Heart right ventricle (tissue), 16 donors: ENCODE data around the gene PTCRA. TPM values are rescaled to one million over a fixed set of nuclear protein-coding genes. Genes with fewer than 3 reads are reported as not detected.
"Not testable (repeated sequence)": the region's sequence is repeated elsewhere in the genome, so short reads cannot be mapped to it uniquely, and the experiment has no call there.

Experiments used
- ATAC-seq, 8 donors: fragments of 200-7000 bp; cut with Tn5 transposase; one replicate each; pipeline ENCODE4 v1.9.1; 2020; ENCODE audit warnings: mild to moderate bottlenecking in 8 of 8, moderate library complexity in 8 of 8, moderate number of reproducible peaks in 1 of 8
- DNase-seq, 2 donors: peaks; one replicate each; pipeline ENCODE4 v3.0.0-alpha.2; 2020
- H3K27ac ChIP-seq, 10 donors: fragments of 200-600 bp; sonication (generic) in 2 of 10; one replicate each; pipeline versions ENCODE4 v1.5.0 to v1.8.0; 2020 to 2022; ENCODE audit warnings: mild to moderate bottlenecking in 3 of 10
- H3K27me3 ChIP-seq, 7 donors: fragments of 200-600 bp; one replicate each; pipeline ENCODE4 v1.8.0; 2021 to 2022; ENCODE audit warnings: mild to moderate bottlenecking in 2 of 7
- H3K36me3 ChIP-seq, 9 donors: fragments of 200-600 bp; sonication (generic) in 1 of 9; one replicate each; pipeline versions ENCODE4 v1.5.0 to v1.8.0; 2020 to 2022; ENCODE audit warnings: mild to moderate bottlenecking in 2 of 9
- H3K4me1 ChIP-seq, 9 donors: fragments of 200-600 bp; sonication (generic) in 1 of 9; one replicate each; pipeline versions ENCODE4 v1.5.0 to v1.8.0; 2020 to 2022; ENCODE audit warnings: mild to moderate bottlenecking in 4 of 9
- H3K4me3 ChIP-seq, 10 donors: fragments of 200-600 bp; sonication (generic) in 2 of 10; one replicate each; pipeline versions ENCODE4 v1.5.0 to v1.8.0; 2020 to 2022; ENCODE audit warnings: mild to moderate bottlenecking in 7 of 10, moderate library complexity in 2 of 10
- H3K9me3 ChIP-seq, 11 donors: fragments of 200-600 bp in 10 of 11; sonication (generic) in 2 of 11; one replicate each; pipeline versions ENCODE4 v1.5.0 to v1.8.0; 2013 to 2022; ENCODE audit warnings: mild to moderate bottlenecking in 2 of 11, control low read depth in 1 of 11, moderate library complexity in 1 of 11
- CTCF ChIP-seq, 9 donors: fragments of 200-600 bp; sonication (generic) in 2 of 9; IDR thresholded peaks; one replicate each; pipeline versions ENCODE4 v1.5.0 to v1.8.0; 2021 to 2022; ENCODE audit warnings: antibody characterized with exemption in 9 of 9, mild to moderate bottlenecking in 5 of 9, moderate library complexity in 1 of 9
- WGBS, 2 donors: extraction: QIAGEN DNeasy Blood & Tissue Kit; methylation state at CpG; one replicate each; pipeline ENCODE4 v1.1.7; 2013; ENCODE audit warnings: inconsistent platforms in 1 of 2; 5-methylcytosine and 5-hydroxymethylcytosine counted together
- intact Hi-C, 10 donors: fragments of 100-400 bp; cut with DNase I; formaldehyde crosslinking; loops; one replicate each; pipeline versions ENCODE4 v1.11.1 to v1.14.2; 2022
- polyA plus RNA-seq, 2 donors: library from polyadenylated mRNA; stranded (reverse); fragments of 200-250 nt; gene quantifications; one replicate each; pipeline ENCODE4 v1.2.3, GENCODE V29; 2013
- total RNA-seq, 10 donors: library from RNA; stranded (reverse); fragmentation: NEBNext Ultra II Directional in 3 of 10; extraction: Animal tissue kit (Norgen Biotek cat#: 25700) in 3 of 10; gene quantifications; one replicate each; pipeline versions ENCODE4 v1.2.1 to v1.2.4, GENCODE V29; 2021 to 2023
- donor health status: Arrhythmogenic right ventricular cardiomyopathy.
- donor health status: ischemic (EF 13 %, LVEDD 7.1; RV severe dilation, severe dysfunction).
- donor health status: healthy with polysubstance abuse.
- donor health status: DM: no; HTN: yes; CAD: no.
- donor health status: DM: no; HTN: no; CAD: no.
- donor health status: ischemic (EF 25% LVEDD 6.9; RV normal size, moderate dysfunction).
- donor health status: ischemic (EF 25% LVEDD 5.7; RV mildly dilated, moderate dysfunction).
- donor health status: healthy.
- donor health status: DM: yes; HTN: yes; CAD: no.
- donor health status: Ischemic cardiomyopathy.
- donor health status: ischemic (EF 35%, LVEDD 5.7; RV mildly dilated, moderate dysfunction).
- donor health status: nonischemic (EF 11% LVEDD 7.7; RV severe dilation, severe dysfunction).
- donor health status: DM: yes; HTN: yes; CAD: no.
- donor health status: PGD.
- donor health status: ischemic (EF 29% LVEDD 5.4; RV normal size, mild dysfunction).
- donor health status: nonischemic (EF 23%, LVEDD 6.1; RV moderate dilation, normal function).

PTCRA gene
- total and polyA plus RNA-seq, 12 donors: 0.09 TPM; not detected in 11

- no peaks in the 10 kb centered on the region for H3K36me3 ChIP-seq
- WGBS, 2 donors: 70 to 75% methylated on average over 10 of the region's 10 CpGs
- DNase-seq: no peak
- intact Hi-C loops: loop anchor here in 2 of 10 donors (5.0 kb wide), 1 partner anchor 234 kb away; no protein-coding TSS in a partner anchor
- no peak for TF ChIP-seq CTCF (IDR thresholded peaks at IDR 0.05)
- peaks cover 0 to 31% (median 9%) of the 10 kb centered on the region in 9 donors for H3K4me1 ChIP-seq
- H3K4me3 ChIP-seq: no peak overlapping the region
- H3K27me3 ChIP-seq: no peaks in the 10 kb centered on the region
- H3K9me3 ChIP-seq: no peaks in the 10 kb centered on the region
- no peak overlapping the region for H3K27ac ChIP-seq
- no peak for ATAC-seq
Measured at GRCh38 chr6:42896178-42896719, 19.6 kb upstream of the PTCRA start.

GRCh38 chr6:42898891-42899361 lies 16.9 kb upstream of the PTCRA start:
- intact Hi-C loops: loop anchor here in 3 of 10 donors (2.0 to 5.0 kb wide), 2 partner anchors 237 to 238 kb away; no protein-coding TSS in a partner anchor

GRCh38 chr6:42899871-42900270 lies 16.0 kb upstream of the PTCRA start:
- intact Hi-C loops: loop anchor here in 8 of 10 donors (2.0 to 10.0 kb wide), 9 partner anchors 75 to 432 kb away; partner anchors contain the start of genes CUL7 (in 1 of the 8), KLC4 (in 1 of the 8), KLHDC3 (in 1 of the 8) and MEA1 (in 1 of the 8)
- 38 to 49% methylated on average over 8 of the region's 8 CpGs for WGBS, 2 donors
- Histone ChIP-seq H3K27me3 (no peaks in the 10 kb centered on the region), H3K36me3 (no peaks in the 10 kb centered on the region), H3K9me3 (no peaks in the 10 kb centered on the region), H3K4me3 (no peak overlapping the region), H3K4me1 (peaks cover 0 to 37% (median 10%) of the 10 kb centered on the region in 9 donors), H3K27ac (no peak overlapping the region)
- ATAC-seq (no peak), DNase-seq (no peak)
- no peak for TF ChIP-seq CTCF (IDR thresholded peaks at IDR 0.05)

More at GRCh38 chr6:42898891-42899361, 16.9 kb upstream of the PTCRA start:
- no peaks in the 10 kb centered on the region for H3K27me3 ChIP-seq
- no peaks in the 10 kb centered on the region for H3K9me3 ChIP-seq
- ATAC-seq (no peak), DNase-seq (peak in 1 of 2 donors; percentile 72)
- TF ChIP-seq CTCF (IDR thresholded peaks at IDR 0.05): peak; percentile 63 to 88 (median 81)
- peak overlapping the region in 1 of 10 donors; percentile 46 for H3K27ac ChIP-seq
- 10% methylated on average over 10 of the region's 10 CpGs for WGBS, 2 donors
- H3K4me3 ChIP-seq: no peak overlapping the region
- H3K4me1 ChIP-seq: peaks cover 0 to 37% (median 10%) of the 10 kb centered on the region in 9 donors
- no peaks in the 10 kb centered on the region for H3K36me3 ChIP-seq

GRCh38 chr6:42901538-42901957 lies 14.3 kb upstream of the PTCRA start:
- H3K4me1 ChIP-seq: peaks cover 0 to 34% (median 10%) of the 10 kb centered on the region in 9 donors
- no peaks in the 10 kb centered on the region for H3K27me3 ChIP-seq
- peak overlapping the region in 2 of 10 donors; percentile 1 to 11 for H3K4me3 ChIP-seq
- DNase-seq (peak; percentile 69 to 86), ATAC-seq (peak; percentile 94 to 98 (median 96))
- intact Hi-C loops: loop anchor here in 9 of 10 donors (1.0 to 10.0 kb wide), 8 partner anchors 73 to 431 kb away; partner anchors contain the start of genes CUL7 (in 1 of the 9), KLC4 (in 1 of the 9), KLHDC3 (in 1 of the 9) and MEA1 (in 1 of the 9)
- no peaks in the 10 kb centered on the region for H3K36me3 ChIP-seq
- no peaks in the 10 kb centered on the region for H3K9me3 ChIP-seq
- 1 to 4% methylated on average over 11 of the region's 11 CpGs for WGBS, 2 donors
- TF ChIP-seq CTCF (IDR thresholded peaks at IDR 0.05): peak; percentile 89 to 95 (median 91)
- H3K27ac ChIP-seq: peak overlapping the region in 7 of 10 donors; percentile 11 to 70 (median 65)

GRCh38 chr6:42902429-42903263 lies 13.2 kb upstream of the PTCRA start:
- H3K27me3 ChIP-seq, DNase-seq, H3K36me3 ChIP-seq, H3K4me3 ChIP-seq, H3K9me3 ChIP-seq: not testable (repeated sequence)
- peaks cover 0 to 41% (median 10%) of the 10 kb centered on the region in 9 donors for H3K4me1 ChIP-seq
- H3K27ac ChIP-seq: peak overlapping the region in 9 of 10 donors; percentile 11 to 70 (median 54)
- intact Hi-C loops: loop anchor here in 6 of 10 donors (5.0 to 10.0 kb wide), 5 partner anchors 72 to 430 kb away; partner anchors contain the start of genes CUL7 (in 1 of the 6), KLC4 (in 1 of the 6), KLHDC3 (in 1 of the 6) and MEA1 (in 1 of the 6)
- ATAC-seq: peak in 1 of 8 donors; percentile 47
- 43 to 59% methylated on average over 22 of the region's 22 CpGs for WGBS, 2 donors
